HEK293 (cell line): ENCODE results near the gene PLEKHJ1.
A peak's percentile ranks its signal among the peaks of the same experiment; 100 is the strongest.

Source experiments
- CTCF ChIA-PET: fragments of 350-600 bp; formaldehyde crosslinking; extraction: SDS; loops from one replicate; lab custom pipeline; 2021; ENCODE audit warnings: antibody characterized with exemption; lab: Yijun Ruan, JAX
- POLR2A ChIA-PET: fragments of 300-600 bp; formaldehyde crosslinking; extraction: SDS; loops from one replicate; lab custom pipeline; 2020; ENCODE audit warnings: antibody characterized with exemption, inconsistent platforms; lab: Yijun Ruan, JAX
- H3K27ac ChIP-seq: fragments of 200-500 bp; sonication (Bioruptor generic); 2 replicates; pipeline ENCODE4 v1.5.1; 2014; ENCODE audit warnings: low read depth, low read length, control low read depth, inconsistent platforms; ENCODE audit errors: extremely low read depth
- H3K36me3 ChIP-seq, 2 experiments: fragments of 200-500 bp in 1 of 2; sonication (Bioruptor generic) in 1 of 2; 1 replicate in 1 of 2; 2 replicates in 1 of 2; pipeline ENCODE4 v1.5.1; 2014 to 2017; ENCODE audit warnings: inconsistent platforms in 2 of 2, low read length in 2 of 2; ENCODE audit not compliant: control insufficient read depth in 2 of 2, insufficient read depth in 1 of 2
- H3K4me1 ChIP-seq: fragments of 200-500 bp; sonication (Bioruptor generic); 2 replicates; pipeline ENCODE4 v1.5.1; 2014; ENCODE audit warnings: mild to moderate bottlenecking, low read length, inconsistent platforms; ENCODE audit not compliant: control insufficient read depth, insufficient read depth
- H3K4me3 ChIP-seq: 2 replicates; pipeline ENCODE4 v1.5.1; 2011; ENCODE audit warnings: low read depth, mild to moderate bottlenecking, control low read depth, low read length, moderate library complexity
- H3K9me3 ChIP-seq: fragments of 200-500 bp; sonication (Bioruptor generic); 2 replicates; pipeline ENCODE4 v1.5.1; 2014; ENCODE audit warnings: low read depth, low read length, inconsistent platforms; ENCODE audit not compliant: control insufficient read depth, insufficient read depth
- GLIS2 ChIP-seq: fragments of 450-650 bp; formaldehyde crosslinking; IDR thresholded peaks from 2 replicates; pipeline ENCODE4 v1.5.1; 2016; ENCODE audit warnings: missing biosample characterization, missing genetic modification characterization
- HOXC10 ChIP-seq: sonication (generic); formaldehyde crosslinking; IDR thresholded peaks from 2 replicates; pipeline ENCODE4 v1.8.1; 2023; ENCODE audit warnings: mild to moderate bottlenecking, missing genetic modification reagents
- KLF1 ChIP-seq: fragments of 450-650 bp; formaldehyde crosslinking; IDR thresholded peaks from 2 replicates; pipeline ENCODE4 v1.5.1; 2016; ENCODE audit warnings: missing biosample characterization, missing genetic modification characterization
- KLF8 ChIP-seq: fragments of 450-650 bp; formaldehyde crosslinking; IDR thresholded peaks from 2 replicates; pipeline ENCODE4 v1.5.1; 2016; ENCODE audit warnings: missing biosample characterization, missing genetic modification characterization
- PATZ1 ChIP-seq: fragments of 450-650 bp; formaldehyde crosslinking; IDR thresholded peaks from 2 replicates; pipeline ENCODE4 v1.5.1; 2016; ENCODE audit warnings: missing biosample characterization, missing genetic modification characterization
- RBAK ChIP-seq: fragments of 450-650 bp; formaldehyde crosslinking; IDR thresholded peaks from 2 replicates; pipeline ENCODE4 v1.5.1; 2016; ENCODE audit warnings: missing biosample characterization, missing genetic modification characterization
- SETDB1 ChIP-seq: IDR thresholded peaks from one replicate; pipeline ENCODE4 v1.6.1; 2017; ENCODE audit warnings: mild to moderate bottlenecking, low read length, moderate library complexity, mixed read lengths; ENCODE audit not compliant: insufficient read length
- ZBTB20 ChIP-seq: fragments of 450-650 bp; formaldehyde crosslinking; IDR thresholded peaks from 2 replicates; pipeline ENCODE4 v1.5.1; 2016; ENCODE audit warnings: missing biosample characterization, missing genetic modification characterization
- ZBTB48 ChIP-seq: fragments of 450-650 bp; formaldehyde crosslinking; IDR thresholded peaks from 2 replicates; pipeline ENCODE4 v1.5.1; 2016; ENCODE audit warnings: missing biosample characterization, missing genetic modification characterization
- ZFHX2 ChIP-seq: fragments of 450-650 bp; formaldehyde crosslinking; conservative IDR thresholded peaks from 2 replicates; pipeline ENCODE4 v1.5.1; 2016; ENCODE audit warnings: missing biosample characterization, missing genetic modification characterization
- ZNF112 ChIP-seq: fragments of 450-650 bp; formaldehyde crosslinking; IDR thresholded peaks from 2 replicates; pipeline ENCODE4 v1.5.0; 2017; ENCODE audit warnings: missing biosample characterization, missing genetic modification characterization
- ZNF133 ChIP-seq: fragments of 450-650 bp; formaldehyde crosslinking; IDR thresholded peaks from 2 replicates; pipeline ENCODE4 v1.5.1; 2016; ENCODE audit warnings: missing biosample characterization, missing genetic modification characterization
- ZNF2 ChIP-seq: fragments of 450-650 bp; formaldehyde crosslinking; IDR thresholded peaks from 2 replicates; pipeline ENCODE4 v1.5.1; 2016; ENCODE audit warnings: missing biosample characterization, missing genetic modification characterization
- ZNF398 ChIP-seq: fragments of 450-650 bp; formaldehyde crosslinking; IDR thresholded peaks from 2 replicates; pipeline ENCODE4 v1.5.1; 2017; ENCODE audit warnings: missing biosample characterization, missing genetic modification characterization
- ZNF544 ChIP-seq: fragments of 450-650 bp; formaldehyde crosslinking; IDR thresholded peaks from 2 replicates; pipeline ENCODE4 v1.5.0; 2017; ENCODE audit warnings: missing biosample characterization, missing genetic modification characterization
- ZNF571 ChIP-seq: fragments of 450-650 bp; formaldehyde crosslinking; IDR thresholded peaks from 2 replicates; pipeline ENCODE4 v1.5.0; 2017; ENCODE audit warnings: missing biosample characterization, missing genetic modification characterization
- ZXDB ChIP-seq: fragments of 450-650 bp; formaldehyde crosslinking; IDR thresholded peaks from 2 replicates; pipeline ENCODE4 v1.5.1; 2016; ENCODE audit warnings: missing biosample characterization, missing genetic modification characterization
- TF ChIP-seq, protein P1 (sequence below): fragments of 450-650 bp; formaldehyde crosslinking; conservative IDR thresholded peaks from 2 replicates; pipeline ENCODE4 v1.5.1; 2016; ENCODE audit warnings: low read depth, missing biosample characterization, missing genetic modification characterization
- TF ChIP-seq, protein P2 (sequence below): fragments of 450-650 bp; formaldehyde crosslinking; IDR thresholded peaks from 2 replicates; pipeline ENCODE4 v1.5.1; 2016; ENCODE audit warnings: missing biosample characterization, missing genetic modification characterization
- TF ChIP-seq, protein P3 (sequence below): fragments of 450-650 bp; formaldehyde crosslinking; IDR thresholded peaks from 2 replicates; pipeline ENCODE4 v1.5.1; 2016; ENCODE audit warnings: missing biosample characterization, missing genetic modification characterization

The PLEKHJ1 gene

GRCh38 chr19:2276429-2276986 is 40.4 kb upstream of the PLEKHJ1 start:
- Histone ChIP-seq H3K4me1 (0 out of 2 replicates have a peak, but pooled peaks cover 2% of the 10 kb centered on the region), H3K4me3 (no peak overlapping the region), H3K36me3 (peaks cover 6 to 28% of the 10 kb centered on the region in 2 experiments; a peak in 2 of 3 replicates), H3K9me3 (no peaks in the 10 kb centered on the region), H3K27ac (no peak overlapping the region)
- ChIA-PET POLR2A (interaction anchor here (1.2 kb wide), 1 partner anchor 51 kb away, joined by 3 read pairs; no protein-coding TSS in a partner anchor), CTCF (interaction anchor here (0.6 to 4.3 kb wide), 7 partner anchors 11 to 502 kb away, joined by 3 to 25 read pairs (median 4); no protein-coding TSS in a partner anchor)
- peak; percentile 62; the same call in 1 of the 2 replicates for TF ChIP-seq KLF8 (tag by site-specific recombination)
- TF ChIP-seq GLIS2 (tag by site-specific recombination): peak; percentile 33; the same call in 1 of the 2 replicates
- TF ChIP-seq ZNF133 (tag by site-specific recombination): no peak
- TF ChIP-seq, protein P1, sequence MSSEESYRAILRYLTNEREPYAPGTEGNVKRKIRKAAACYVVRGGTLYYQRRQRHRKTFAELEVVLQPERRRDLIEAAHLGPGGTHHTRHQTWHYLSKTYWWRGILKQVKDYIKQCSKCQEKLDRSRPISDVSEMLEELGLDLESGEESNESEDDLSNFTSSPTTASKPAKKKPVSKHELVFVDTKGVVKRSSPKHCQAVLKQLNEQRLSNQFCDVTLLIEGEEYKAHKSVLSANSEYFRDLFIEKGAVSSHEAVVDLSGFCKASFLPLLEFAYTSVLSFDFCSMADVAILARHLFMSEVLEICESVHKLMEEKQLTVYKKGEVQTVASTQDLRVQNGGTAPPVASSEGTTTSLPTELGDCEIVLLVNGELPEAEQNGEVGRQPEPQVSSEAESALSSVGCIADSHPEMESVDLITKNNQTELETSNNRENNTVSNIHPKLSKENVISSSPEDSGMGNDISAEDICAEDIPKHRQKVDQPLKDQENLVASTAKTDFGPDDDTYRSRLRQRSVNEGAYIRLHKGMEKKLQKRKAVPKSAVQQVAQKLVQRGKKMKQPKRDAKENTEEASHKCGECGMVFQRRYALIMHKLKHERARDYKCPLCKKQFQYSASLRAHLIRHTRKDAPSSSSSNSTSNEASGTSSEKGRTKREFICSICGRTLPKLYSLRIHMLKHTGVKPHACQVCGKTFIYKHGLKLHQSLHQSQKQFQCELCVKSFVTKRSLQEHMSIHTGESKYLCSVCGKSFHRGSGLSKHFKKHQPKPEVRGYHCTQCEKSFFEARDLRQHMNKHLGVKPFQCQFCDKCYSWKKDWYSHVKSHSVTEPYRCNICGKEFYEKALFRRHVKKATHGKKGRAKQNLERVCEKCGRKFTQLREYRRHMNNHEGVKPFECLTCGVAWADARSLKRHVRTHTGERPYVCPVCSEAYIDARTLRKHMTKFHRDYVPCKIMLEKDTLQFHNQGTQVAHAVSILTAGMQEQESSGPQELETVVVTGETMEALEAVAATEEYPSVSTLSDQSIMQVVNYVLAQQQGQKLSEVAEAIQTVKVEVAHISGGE: no peak
- TF ChIP-seq SETDB1: no peak
- 0 out of 2 replicates have a peak, but pooled peaks have one; percentile 37 for TF ChIP-seq ZBTB20
- 0 out of 2 replicates have a peak, but pooled peaks have one; percentile 13 for TF ChIP-seq ZNF2
- TF ChIP-seq ZFHX2 (tag by site-specific recombination): peak; percentile 62
- TF ChIP-seq PATZ1 (tag by site-specific recombination): peak; percentile 39; the same call in 1 of the 2 replicates
- TF ChIP-seq ZNF112 (tag by site-specific recombination): no peak
- TF ChIP-seq KLF1 (tag by site-specific recombination): peak; percentile 29; the same call in 1 of the 2 replicates
- TF ChIP-seq RBAK (tag by site-specific recombination): peak; percentile 60; the same call in 1 of the 2 replicates

DNA sequence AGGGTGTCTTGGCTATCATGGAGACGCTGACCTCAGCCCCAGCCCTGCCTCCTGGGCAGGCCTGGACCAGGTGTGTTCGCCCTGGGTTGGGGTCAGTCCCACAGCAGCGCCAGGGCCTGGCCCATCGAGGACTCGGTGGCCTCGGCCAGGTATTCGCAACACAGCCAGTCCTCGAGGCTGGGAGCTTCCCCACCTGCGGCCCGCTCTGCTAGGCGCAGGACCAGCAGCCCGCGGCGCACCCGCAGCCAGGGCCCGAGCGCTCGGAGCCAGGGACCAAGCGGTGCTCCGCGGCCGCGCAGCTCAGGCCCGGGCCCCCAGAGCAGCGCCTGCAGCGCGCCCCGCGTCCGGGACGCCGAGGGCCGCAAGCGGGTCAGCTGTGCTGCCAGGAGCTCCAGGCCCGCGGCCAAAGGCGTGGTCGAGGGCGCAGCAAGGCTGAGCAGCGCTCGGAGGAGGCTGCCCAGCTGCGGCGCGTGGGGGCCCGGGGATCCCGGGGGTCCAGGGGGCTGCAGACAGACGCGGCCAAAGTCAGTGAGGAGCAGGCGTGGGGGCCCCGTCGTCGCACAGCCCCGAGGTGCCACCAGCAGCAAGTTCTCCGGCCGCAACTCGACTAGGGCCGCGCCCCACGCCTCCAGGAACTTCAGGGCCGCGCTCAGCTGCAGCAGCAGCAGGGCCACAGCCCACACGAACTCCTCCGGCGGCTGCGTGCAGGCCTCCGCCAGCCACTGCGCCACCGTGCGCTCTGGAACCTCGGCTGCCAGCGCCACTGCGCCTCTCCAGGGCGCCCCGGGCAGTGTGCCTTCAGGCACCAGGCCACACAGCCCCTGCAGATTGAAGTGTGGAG is 39.7 kb upstream of the PLEKHJ1 start:
- Histone ChIP-seq H3K27ac (no peak overlapping the region), H3K9me3 (no peaks in the 10 kb centered on the region), H3K36me3 (peaks cover 6 to 32% of the 10 kb centered on the region in 2 experiments; a peak in 2 of 3 replicates), H3K4me1 (0 out of 2 replicates have a peak, but pooled peaks cover 2% of the 10 kb centered on the region), H3K4me3 (no peak overlapping the region)
- POLR2A ChIA-PET: interaction anchor here (0.6 to 1.2 kb wide), 4 partner anchors 27 to 303 kb away, joined by 3 read pairs; no protein-coding TSS in a partner anchor
- CTCF ChIA-PET: interaction anchor here (0.6 to 4.3 kb wide), 12 partner anchors 12 to 426 kb away, joined by 3 to 25 read pairs (median 4); partner anchors contain the start of gene GNG7
- TF ChIP-seq ZXDB: no peak
- TF ChIP-seq, protein P2, sequence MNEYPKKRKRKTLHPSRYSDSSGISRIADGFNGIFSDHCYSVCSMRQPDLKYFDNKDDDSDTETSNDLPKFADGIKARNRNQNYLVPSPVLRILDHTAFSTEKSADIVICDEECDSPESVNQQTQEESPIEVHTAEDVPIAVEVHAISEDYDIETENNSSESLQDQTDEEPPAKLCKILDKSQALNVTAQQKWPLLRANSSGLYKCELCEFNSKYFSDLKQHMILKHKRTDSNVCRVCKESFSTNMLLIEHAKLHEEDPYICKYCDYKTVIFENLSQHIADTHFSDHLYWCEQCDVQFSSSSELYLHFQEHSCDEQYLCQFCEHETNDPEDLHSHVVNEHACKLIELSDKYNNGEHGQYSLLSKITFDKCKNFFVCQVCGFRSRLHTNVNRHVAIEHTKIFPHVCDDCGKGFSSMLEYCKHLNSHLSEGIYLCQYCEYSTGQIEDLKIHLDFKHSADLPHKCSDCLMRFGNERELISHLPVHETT (tag by site-specific recombination): no peak
- no peak for TF ChIP-seq ZNF398 (tag by site-specific recombination)
- TF ChIP-seq RBAK (tag by site-specific recombination): no peak
- TF ChIP-seq, protein P3, sequence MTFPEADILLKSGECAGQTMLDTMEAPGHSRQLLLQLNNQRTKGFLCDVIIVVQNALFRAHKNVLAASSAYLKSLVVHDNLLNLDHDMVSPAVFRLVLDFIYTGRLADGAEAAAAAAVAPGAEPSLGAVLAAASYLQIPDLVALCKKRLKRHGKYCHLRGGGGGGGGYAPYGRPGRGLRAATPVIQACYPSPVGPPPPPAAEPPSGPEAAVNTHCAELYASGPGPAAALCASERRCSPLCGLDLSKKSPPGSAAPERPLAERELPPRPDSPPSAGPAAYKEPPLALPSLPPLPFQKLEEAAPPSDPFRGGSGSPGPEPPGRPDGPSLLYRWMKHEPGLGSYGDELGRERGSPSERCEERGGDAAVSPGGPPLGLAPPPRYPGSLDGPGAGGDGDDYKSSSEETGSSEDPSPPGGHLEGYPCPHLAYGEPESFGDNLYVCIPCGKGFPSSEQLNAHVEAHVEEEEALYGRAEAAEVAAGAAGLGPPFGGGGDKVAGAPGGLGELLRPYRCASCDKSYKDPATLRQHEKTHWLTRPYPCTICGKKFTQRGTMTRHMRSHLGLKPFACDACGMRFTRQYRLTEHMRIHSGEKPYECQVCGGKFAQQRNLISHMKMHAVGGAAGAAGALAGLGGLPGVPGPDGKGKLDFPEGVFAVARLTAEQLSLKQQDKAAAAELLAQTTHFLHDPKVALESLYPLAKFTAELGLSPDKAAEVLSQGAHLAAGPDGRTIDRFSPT (tag by site-specific recombination): no peak
- no peak for TF ChIP-seq HOXC10 (CRISPR knock-in tag)
- no peak for TF ChIP-seq ZBTB48
- no peak for TF ChIP-seq ZNF544 (tag by site-specific recombination)
- TF ChIP-seq ZNF571 (tag by site-specific recombination): no peak
